ENCODE results near the gene TNFRSF14.
A peak's percentile ranks its signal among the peaks of the same experiment; 100 is the strongest.

The TNFRSF14 gene

GRCh38 chr1:2585318-2586092 lies 29.3 kb downstream of the TNFRSF14 start:
- no peak for TF ChIP-seq CTCF (conservative IDR thresholded peaks at IDR 0.05; ENCODE audit: control insufficient read depth, insufficient read depth, low read depth, low read length)
- peak; percentile 37 for DNase-seq (ENCODE audit: low read depth)
- peak overlapping the region; percentile 70 for H3K4me3 ChIP-seq (ENCODE audit: control insufficient read depth, low read depth, low read length)

- peak within 1 kb of the TSS; percentile 70 for H3K4me3 ChIP-seq (ENCODE audit: control insufficient read depth, low read depth, low read length)
- DNase-seq (ENCODE audit: low read depth) = peak; percentile 98
- no peak for TF ChIP-seq CTCF (conservative IDR thresholded peaks at IDR 0.05; ENCODE audit: control insufficient read depth, insufficient read depth, low read depth, low read length)
Measured at GRCh38 chr1:2586154-2587070, 30.2 kb downstream of the TNFRSF14 start, which contains the start of gene PRXL2B. Gene PRXL2B (plus strand): TSS chr1:2586777. CDS start chr1:2586886, 109 bp downstream.

GRCh38 chr1:2587071-2587859 lies 31.1 kb downstream of the TNFRSF14 start:
- H3K4me3 ChIP-seq (ENCODE audit: control insufficient read depth, low read depth, low read length) = peak overlapping the region; percentile 57
- DNase-seq (ENCODE audit: low read depth) = peak; percentile 12
- TF ChIP-seq CTCF (conservative IDR thresholded peaks at IDR 0.05; ENCODE audit: control insufficient read depth, insufficient read depth, low read depth, low read length) = no peak

GRCh38 chr1:2587860-2588571 lies 31.8 kb downstream of the TNFRSF14 start:
- no peak for TF ChIP-seq CTCF (conservative IDR thresholded peaks at IDR 0.05; ENCODE audit: control insufficient read depth, insufficient read depth, low read depth, low read length)
- peak overlapping the region; percentile 57 for H3K4me3 ChIP-seq (ENCODE audit: control insufficient read depth, low read depth, low read length)
- DNase-seq (ENCODE audit: low read depth) = no peak

- no peak for TF ChIP-seq CTCF (conservative IDR thresholded peaks at IDR 0.05; ENCODE audit: control insufficient read depth, insufficient read depth, low read depth, low read length)
- no peak for DNase-seq (ENCODE audit: low read depth)
- no peak overlapping the region for H3K4me3 ChIP-seq (ENCODE audit: control insufficient read depth, low read depth, low read length)
Measured at GRCh38 chr1:2588661-2589430, 32.7 kb downstream of the TNFRSF14 start.

All from fibroblast of mammary gland (primary cell).